Kidney epithelial cell (primary cell): ENCODE results near the gene FER1L5. TPM values are rescaled to one million over a fixed set of nuclear protein-coding genes. Genes with fewer than 3 reads are reported as not detected.

Experiments
- DNase-seq: peaks from one replicate; pipeline ENCODE4 v3.0.0-alpha.2; 2010; ENCODE audit warnings: low read depth
- H3K27me3 ChIP-seq: 2 replicates; pipeline ENCODE4 v1.6.0; 2011; ENCODE audit warnings: low read length; ENCODE audit not compliant: control insufficient read depth, insufficient read depth
- H3K36me3 ChIP-seq: 2 replicates; pipeline ENCODE4 v1.5.1; 2011; ENCODE audit warnings: low read length; ENCODE audit not compliant: control insufficient read depth, insufficient read depth
- H3K4me3 ChIP-seq: 2 replicates; pipeline ENCODE4 v1.5.1; 2011; ENCODE audit warnings: low read depth, mild to moderate bottlenecking, control low read depth, low read length
- total RNA-seq: library from RNA; depleted of rRNA; stranded (reverse); fragments of >200 nt; gene quantifications from 2 replicates; pipeline ENCODE4 v1.2.3, GENCODE V29; 2015
- TF ChIP-seq, protein P1 (sequence below): IDR thresholded peaks from 2 replicates; pipeline ENCODE4 v1.5.1; 2011; ENCODE audit warnings: mild to moderate bottlenecking, moderate library complexity, low read length, control low read depth, inconsistent platforms; ENCODE audit not compliant: insufficient read depth, poor library complexity, severe bottlenecking

The FER1L5 gene
- total RNA-seq, 1 donor from 2014 or later, result not detected

- no peak for DNase-seq
- Histone ChIP-seq H3K4me3 (no peak overlapping the region), H3K27me3 (peaks cover 6% of the 10 kb centered on the region), H3K36me3 (no peaks in the 10 kb centered on the region)
- TF ChIP-seq, protein P1, sequence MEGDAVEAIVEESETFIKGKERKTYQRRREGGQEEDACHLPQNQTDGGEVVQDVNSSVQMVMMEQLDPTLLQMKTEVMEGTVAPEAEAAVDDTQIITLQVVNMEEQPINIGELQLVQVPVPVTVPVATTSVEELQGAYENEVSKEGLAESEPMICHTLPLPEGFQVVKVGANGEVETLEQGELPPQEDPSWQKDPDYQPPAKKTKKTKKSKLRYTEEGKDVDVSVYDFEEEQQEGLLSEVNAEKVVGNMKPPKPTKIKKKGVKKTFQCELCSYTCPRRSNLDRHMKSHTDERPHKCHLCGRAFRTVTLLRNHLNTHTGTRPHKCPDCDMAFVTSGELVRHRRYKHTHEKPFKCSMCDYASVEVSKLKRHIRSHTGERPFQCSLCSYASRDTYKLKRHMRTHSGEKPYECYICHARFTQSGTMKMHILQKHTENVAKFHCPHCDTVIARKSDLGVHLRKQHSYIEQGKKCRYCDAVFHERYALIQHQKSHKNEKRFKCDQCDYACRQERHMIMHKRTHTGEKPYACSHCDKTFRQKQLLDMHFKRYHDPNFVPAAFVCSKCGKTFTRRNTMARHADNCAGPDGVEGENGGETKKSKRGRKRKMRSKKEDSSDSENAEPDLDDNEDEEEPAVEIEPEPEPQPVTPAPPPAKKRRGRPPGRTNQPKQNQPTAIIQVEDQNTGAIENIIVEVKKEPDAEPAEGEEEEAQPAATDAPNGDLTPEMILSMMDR, result no peak
These were observed 41.6 kb downstream of the FER1L5 start for GRCh38 chr2:96683972-96684820.

GRCh38 chr2:96684883-96685576 is 42.5 kb downstream of the FER1L5 start:
- Histone ChIP-seq H3K36me3 (no peaks in the 10 kb centered on the region), H3K27me3 (peaks cover 4% of the 10 kb centered on the region), H3K4me3 (no peak overlapping the region)
- no peak for DNase-seq
- TF ChIP-seq, protein P1, result no peak

GRCh38 chr2:96685577-96686459 is 43.3 kb downstream of the FER1L5 start:
- TF ChIP-seq, protein P1, result no peak
- DNase-seq, result no peak
- H3K27me3 ChIP-seq, result peaks cover 4% of the 10 kb centered on the region
- no peaks in the 10 kb centered on the region for H3K36me3 ChIP-seq
- H3K4me3 ChIP-seq, result no peak overlapping the region

DNA sequence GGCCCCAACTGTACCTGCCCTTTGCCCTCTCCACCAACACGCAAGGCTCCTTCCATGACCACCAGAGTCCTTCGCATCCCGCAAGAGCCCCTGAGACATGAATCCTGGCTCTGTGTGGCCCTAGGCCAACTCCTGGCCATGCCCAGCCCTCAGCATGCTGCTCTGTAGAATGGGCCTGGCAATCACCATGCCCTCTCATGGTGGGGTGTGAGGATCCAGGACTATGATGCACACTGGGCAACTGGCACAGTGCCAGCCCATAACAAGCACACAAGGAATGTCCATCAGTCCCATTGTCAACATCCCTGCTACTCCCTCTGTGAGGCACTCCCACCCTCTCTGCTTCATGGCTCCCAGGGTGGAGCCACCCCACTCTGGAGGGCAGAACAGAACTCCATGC is 44.7 kb downstream of the FER1L5 start:
- Histone ChIP-seq H3K36me3 (no peaks in the 10 kb centered on the region), H3K27me3 (peaks cover 4% of the 10 kb centered on the region), H3K4me3 (no peak overlapping the region)
- DNase-seq, result no peak
- TF ChIP-seq, protein P1, result no peak

DNA sequence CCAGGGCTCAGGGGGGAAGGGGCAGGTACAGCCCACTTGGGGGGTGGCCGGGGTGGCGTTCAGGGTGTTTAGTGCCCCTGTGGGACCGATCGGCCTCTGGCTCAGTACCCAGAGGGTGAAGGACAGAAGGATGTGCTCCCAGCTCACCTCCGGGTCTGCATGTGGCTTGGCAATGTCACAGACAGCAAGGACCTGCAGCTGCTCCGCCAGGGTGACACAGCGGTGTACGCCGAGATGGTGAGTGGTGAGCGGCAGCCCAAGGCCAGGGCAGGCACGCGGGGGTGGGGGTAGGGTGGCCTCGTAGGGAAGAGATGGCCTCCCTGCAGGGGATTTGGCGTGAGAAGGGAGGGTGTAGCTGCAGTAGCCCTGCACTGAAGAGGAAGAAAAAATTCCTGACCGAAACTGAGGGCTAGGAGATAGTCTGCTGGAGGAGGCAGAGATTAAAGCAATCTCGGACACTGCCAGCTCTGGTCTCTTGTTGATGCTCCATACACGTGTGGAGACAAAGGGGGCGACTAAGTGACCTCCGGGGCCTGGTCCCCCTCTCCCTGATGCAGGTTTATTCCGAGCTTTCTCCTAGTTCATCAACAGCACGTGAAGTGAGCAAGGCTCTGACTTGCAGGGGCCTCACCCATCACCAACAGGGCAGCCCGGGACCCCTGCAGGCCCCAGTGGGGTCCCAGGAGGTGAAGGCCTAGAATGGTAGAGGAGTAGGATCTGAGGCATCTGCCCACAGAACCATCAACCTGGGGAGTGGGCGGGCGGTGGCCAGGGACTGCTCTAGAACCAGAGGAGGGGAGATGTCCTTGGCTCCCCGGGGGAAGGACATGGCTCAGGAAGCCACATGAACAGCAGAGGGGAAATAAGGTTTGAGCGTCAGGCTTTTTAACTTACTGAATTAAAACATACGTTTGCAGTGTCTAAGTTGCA is 45.4 kb downstream of the FER1L5 start:
- TF ChIP-seq, protein P1, result no peak
- Histone ChIP-seq H3K36me3 (no peaks in the 10 kb centered on the region), H3K27me3 (peaks cover 4% of the 10 kb centered on the region), H3K4me3 (no peak overlapping the region)
- no peak for DNase-seq
